DOHH2 (cell line): ENCODE results near the gene PYGO2.

Experiments
- H3F3A ChIP-seq: fragments of 200-600 bp; sonication (generic), shearing (Covaris generic); 2 replicates; pipeline ENCODE4 v1.6.0; 2016; ENCODE audit warnings: antibody characterized with exemption, mild to moderate bottlenecking; ENCODE audit not compliant: control insufficient read depth, insufficient read depth
- H3K27ac ChIP-seq: fragments of 200-600 bp; sonication (generic); 2 replicates; pipeline ENCODE4 v1.5.1; 2014; ENCODE audit warnings: low read depth, mild to moderate bottlenecking, low read length, moderate library complexity
- H3K27me3 ChIP-seq: fragments of 200-600 bp; sonication (generic); 2 replicates; pipeline ENCODE4 v1.6.1; 2014; ENCODE audit warnings: mild to moderate bottlenecking, low read length, mixed read lengths; ENCODE audit not compliant: control insufficient read depth
- H3K36me3 ChIP-seq: fragments of 200-600 bp; sonication (generic); 2 replicates; pipeline ENCODE4 v1.6.1; 2014; ENCODE audit warnings: mild to moderate bottlenecking, low read length, moderate library complexity, mixed read lengths; ENCODE audit not compliant: control insufficient read depth
- H3K4me1 ChIP-seq: fragments of 200-600 bp; sonication (generic); 2 replicates; pipeline ENCODE4 v1.6.1; 2014; ENCODE audit warnings: mild to moderate bottlenecking, low read length, mixed read lengths; ENCODE audit not compliant: control insufficient read depth
- H3K4me2 ChIP-seq: fragments of 200-600 bp; sonication (generic); 2 replicates; pipeline ENCODE4 v1.6.0; 2014; ENCODE audit warnings: mild to moderate bottlenecking, low read length, moderate library complexity
- H3K4me3 ChIP-seq: fragments of 200-600 bp; sonication (generic); 2 replicates; pipeline ENCODE4 v1.5.1; 2014; ENCODE audit warnings: mild to moderate bottlenecking, low read length, mixed read lengths
- H3K79me2 ChIP-seq: fragments of 200-600 bp; sonication (generic); 2 replicates; pipeline ENCODE4 v1.6.1; 2014; ENCODE audit warnings: mild to moderate bottlenecking, low read length, mixed read lengths; ENCODE audit not compliant: control insufficient read depth
- H3K9me2 ChIP-seq: fragments of 200-600 bp; sonication (generic); replicated peaks from 2 replicates; pipeline ENCODE4 v1.6.1; 2014; ENCODE audit warnings: mild to moderate bottlenecking, low read length, mixed read lengths; ENCODE audit not compliant: control insufficient read depth
- H3K9me3 ChIP-seq: fragments of 200-600 bp; sonication (generic); 2 replicates; pipeline ENCODE4 v1.6.1; 2014; ENCODE audit warnings: antibody characterized with exemption, low read length, mixed read lengths; ENCODE audit not compliant: control insufficient read depth, insufficient read depth
- H4K20me1 ChIP-seq: fragments of 200-600 bp; sonication (generic); 2 replicates; pipeline ENCODE4 v1.6.0; 2014; ENCODE audit warnings: low read depth, mild to moderate bottlenecking, antibody characterized with exemption, low read length, moderate library complexity; ENCODE audit not compliant: control insufficient read depth, insufficient read depth
- CTCF ChIP-seq: fragments of 200-600 bp; sonication (generic); IDR thresholded peaks from one replicate; pipeline ENCODE4 v1.5.1; 2014; ENCODE audit warnings: antibody characterized with exemption, mild to moderate bottlenecking, low read depth, low read length; ENCODE audit not compliant: poor library complexity, severe bottlenecking
- EZH2phosphoT487 ChIP-seq: fragments of 200-600 bp; sonication (generic); IDR thresholded peaks from 2 replicates; pipeline ENCODE4 v1.6.1; 2017; ENCODE audit warnings: borderline replicate concordance, mild to moderate bottlenecking, antibody characterized with exemption, low read length, moderate library complexity, mixed read lengths

The PYGO2 gene

GRCh38 chr1:154972213-154972516 is 10.6 kb upstream of the PYGO2 start:
- Histone ChIP-seq H3F3A (peaks cover 4% of the 10 kb centered on the region; the same call in 1 of the 2 replicates), H3K9me3 (no peaks in the 10 kb centered on the region), H3K79me2 (peaks cover 74% of the 10 kb centered on the region), H4K20me1 (peaks cover 14% of the 10 kb centered on the region; the same call in 1 of the 2 replicates), H3K9me2 (no peaks in the 10 kb centered on the region), H3K36me3 (peaks cover 61% of the 10 kb centered on the region), H3K4me2 (no peak overlapping the region), H3K27ac (no peak overlapping the region), H3K4me3 (no peak overlapping the region; the same call in 1 of the 2 replicates), H3K4me1 (peaks cover 43% of the 10 kb centered on the region), H3K27me3 (no peaks in the 10 kb centered on the region)
- TF ChIP-seq EZH2phosphoT487 (no peak), CTCF (no peak)

GRCh38 chr1:154971341-154971998 is 9.9 kb upstream of the PYGO2 start:
- Histone ChIP-seq H3K36me3 (peaks cover 62% of the 10 kb centered on the region), H3K4me2 (peak overlapping the region; percentile 48), H3K9me3 (no peaks in the 10 kb centered on the region), H3K4me1 (peaks cover 36% of the 10 kb centered on the region), H3K9me2 (no peaks in the 10 kb centered on the region), H3K27me3 (no peaks in the 10 kb centered on the region), H3F3A (peaks cover 4% of the 10 kb centered on the region; the same call in 1 of the 2 replicates), H3K79me2 (peaks cover 67% of the 10 kb centered on the region), H3K4me3 (peak overlapping the region; percentile 31; the same call in 1 of the 2 replicates), H4K20me1 (peaks cover 13% of the 10 kb centered on the region; the same call in 1 of the 2 replicates), H3K27ac (no peak overlapping the region)
- TF ChIP-seq CTCF: no peak
- TF ChIP-seq EZH2phosphoT487: no peak

GRCh38 chr1:154970631-154971340 is 9.2 kb upstream of the PYGO2 start, which contains the start of gene SHC1:
Gene SHC1, minus strand, starts transcription at chr1:154970747. Its CDS starts 221 bp downstream, at chr1:154970526.
- Histone ChIP-seq H3F3A (peaks cover 4% of the 10 kb centered on the region; the same call in 1 of the 2 replicates), H3K36me3 (peaks cover 62% of the 10 kb centered on the region), H3K4me3 (peak within 1 kb of the TSS; percentile 31), H3K4me1 (peaks cover 30% of the 10 kb centered on the region), H3K27me3 (no peaks in the 10 kb centered on the region), H3K27ac (no peak within 1 kb of the TSS), H3K9me3 (no peaks in the 10 kb centered on the region), H3K9me2 (no peaks in the 10 kb centered on the region), H3K4me2 (peak within 1 kb of the TSS; percentile 48), H3K79me2 (peaks cover 61% of the 10 kb centered on the region), H4K20me1 (peaks cover 8% of the 10 kb centered on the region; the same call in 1 of the 2 replicates)
- TF ChIP-seq EZH2phosphoT487: no peak
- TF ChIP-seq CTCF: no peak
